Fibroblast of villous mesenchyme (primary cell): ENCODE measurements around the gene UBE2I. TPM values are rescaled to one million over a fixed set of nuclear protein-coding genes. Genes with fewer than 3 reads are reported as not detected.
"Not testable (repeated sequence)": the region's sequence is repeated elsewhere in the genome, so short reads cannot be mapped to it uniquely, and the experiment has no call there.

ENCODE experiments used
- DNase-seq: peaks from one replicate; pipeline ENCODE4 v3.0.0-alpha.2; 2010; ENCODE audit warnings: low read depth
- H3K4me3 ChIP-seq: 2 replicates; pipeline ENCODE4 v1.5.1; 2011; ENCODE audit warnings: low read depth, mild to moderate bottlenecking, low read length
- CTCF ChIP-seq: IDR thresholded peaks from 2 replicates; pipeline ENCODE4 v1.5.1; 2012; ENCODE audit warnings: low read depth, mild to moderate bottlenecking, low read length; ENCODE audit not compliant: insufficient read depth
- total RNA-seq: library from RNA; depleted of rRNA; stranded (reverse); fragments of >200 nt; gene quantifications from 2 replicates; pipeline ENCODE4 v1.2.3, GENCODE V29; 2012

The UBE2I gene
- total RNA-seq, 1 donor: 44.9 TPM

- no peak for TF ChIP-seq CTCF
- no peak overlapping the region for H3K4me3 ChIP-seq
- DNase-seq: no peak
Observed at GRCh38 chr16:1325673-1326371, 16.4 kb downstream of the UBE2I start.

GRCh38 chr16:1326391-1326790 is 17.0 kb downstream of the UBE2I start:
- no peak overlapping the region for H3K4me3 ChIP-seq
- no peak for DNase-seq
- TF ChIP-seq CTCF: no peak

DNA sequence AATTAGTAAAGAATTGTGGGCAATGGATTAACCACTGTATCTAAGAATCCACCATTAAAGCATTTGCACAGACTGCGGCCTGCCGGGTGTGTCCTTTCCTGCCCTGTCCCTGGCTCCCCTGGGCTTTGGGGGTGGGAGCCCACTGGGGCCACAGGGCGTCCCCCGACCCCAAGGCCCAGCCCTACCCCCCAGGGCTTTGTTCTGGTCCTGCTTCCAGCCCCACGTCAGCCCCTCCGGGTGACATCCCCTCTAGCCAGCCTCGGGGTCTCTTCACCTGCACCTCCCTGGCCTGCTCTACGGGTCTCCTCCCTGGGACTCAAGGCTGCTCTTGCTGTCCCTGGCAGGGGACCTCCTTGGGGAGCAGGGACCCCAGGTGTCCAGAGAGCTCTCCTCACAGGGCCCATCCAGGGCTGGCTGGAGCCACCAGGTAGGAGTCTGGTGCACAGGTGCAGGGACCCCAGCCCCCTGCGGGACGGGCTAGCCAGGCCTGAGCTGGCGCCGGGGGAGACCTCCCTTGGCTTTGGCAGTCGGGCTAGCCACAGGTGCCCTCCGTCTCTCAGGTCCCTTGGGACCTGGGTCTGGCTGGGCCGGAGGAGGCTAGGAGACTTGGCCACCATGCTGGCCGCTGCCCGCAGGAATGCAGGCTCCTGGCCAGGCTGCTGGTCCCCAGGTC is 17.6 kb downstream of the UBE2I start:
- no peak for DNase-seq
- TF ChIP-seq CTCF: no peak
- H3K4me3 ChIP-seq: no peak overlapping the region

- TF ChIP-seq CTCF: no peak
- no peak for DNase-seq
- no peak overlapping the region for H3K4me3 ChIP-seq
Observed at GRCh38 chr16:1327619-1327947, 18.1 kb downstream of the UBE2I start.

DNA sequence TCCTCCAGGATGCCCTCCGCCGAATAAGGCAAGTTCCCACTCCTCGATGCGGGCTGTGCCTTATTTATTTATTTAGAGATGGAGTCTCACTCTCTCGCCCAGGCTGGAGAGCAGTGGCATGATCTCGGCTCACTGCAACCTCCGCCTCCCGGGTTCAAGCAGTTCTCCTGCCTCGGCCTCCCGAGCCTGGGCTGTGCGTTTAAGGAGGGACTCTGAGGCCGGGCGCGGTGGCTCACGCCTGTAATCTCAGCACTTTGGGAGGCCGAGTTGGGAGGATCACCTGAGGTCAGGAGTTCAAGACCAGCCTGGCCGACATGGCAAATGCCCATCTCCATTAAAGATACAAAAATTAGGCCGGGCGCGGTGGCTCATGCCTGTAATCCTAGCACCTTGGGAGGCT is 18.7 kb downstream of the UBE2I start:
- H3K4me3 ChIP-seq, DNase-seq: not testable (repeated sequence)

GRCh38 chr16:1328961-1329360 is 19.5 kb downstream of the UBE2I start:
- not testable (repeated sequence) for H3K4me3 ChIP-seq, DNase-seq

DNA sequence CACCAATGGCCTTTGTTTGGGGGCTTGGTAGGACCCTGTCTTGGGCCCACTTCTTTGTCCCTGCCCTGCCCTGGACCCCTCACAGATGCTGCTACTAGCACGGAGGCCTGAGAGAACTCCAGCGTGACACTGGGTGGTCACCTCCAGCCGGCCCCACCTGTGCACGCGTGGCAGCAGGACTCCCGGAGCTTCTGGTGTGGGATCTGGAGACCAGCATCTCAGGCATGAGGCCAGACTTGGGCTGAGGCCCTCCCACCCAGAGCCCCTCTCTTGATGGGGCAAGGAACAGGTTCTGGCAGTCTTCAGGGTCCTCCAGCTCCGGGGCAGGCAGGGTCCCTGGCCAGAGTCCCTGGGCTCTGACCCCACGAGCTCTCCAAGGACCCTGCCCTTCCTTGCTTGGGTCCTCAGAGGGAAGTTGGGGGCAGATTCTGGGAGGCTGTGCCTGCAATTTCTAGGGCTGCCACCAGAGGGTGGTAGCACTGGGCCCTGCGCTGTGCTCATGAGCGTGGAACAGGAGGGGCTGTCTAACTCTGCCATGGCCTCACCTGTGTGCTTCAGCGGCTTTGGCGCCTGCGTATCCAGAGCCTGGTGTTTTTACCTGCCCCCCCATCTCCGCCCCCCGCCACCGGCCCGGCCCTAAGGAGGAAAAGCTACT is 21.0 kb downstream of the UBE2I start:
- peak; percentile 32 for TF ChIP-seq CTCF
- no peak for DNase-seq
- H3K4me3 ChIP-seq: no peak overlapping the region
